A549 (cell line): ENCODE data around the gene ATP6V1F.

ENCODE experiments used
- MAX ChIP-seq: IDR thresholded peaks from 2 replicates; pipeline ENCODE4 v1.6.1; 2012
- PHF8 ChIP-seq: fragments of 200-600 bp; sonication (generic); IDR thresholded peaks from 2 replicates; pipeline ENCODE4 v1.6.1; 2016; ENCODE audit warnings: low read depth, mild to moderate bottlenecking, antibody characterized with exemption, moderate library complexity, borderline replicate concordance
- POLR2A ChIP-seq: IDR thresholded peaks from 2 replicates; pipeline ENCODE4 v1.6.1; 2012; ENCODE audit warnings: mild to moderate bottlenecking, low read length
- USF2 ChIP-seq: fragments of 450-650 bp; IDR thresholded peaks from 2 replicates; pipeline ENCODE4 v1.6.1; 2014; ENCODE audit warnings: antibody characterized with exemption

- TF ChIP-seq PHF8 (no peak), MAX (no peak), USF2 (no peak), POLR2A (no peak; the same call in 1 of the 2 replicates)
These were observed 24.7 kb downstream of the ATP6V1F start for GRCh38 chr7:128887169-128888038.
